ENCODE results near the gene NPAS4. TPM values are rescaled to one million over a fixed set of nuclear protein-coding genes. Genes with fewer than 3 reads are reported as not detected.
A peak's percentile ranks its signal among the peaks of the same experiment; 100 is the strongest.

NPAS4 gene
- total RNA-seq, 1 experiment from 2014 or later, result 0.79 TPM

DNA sequence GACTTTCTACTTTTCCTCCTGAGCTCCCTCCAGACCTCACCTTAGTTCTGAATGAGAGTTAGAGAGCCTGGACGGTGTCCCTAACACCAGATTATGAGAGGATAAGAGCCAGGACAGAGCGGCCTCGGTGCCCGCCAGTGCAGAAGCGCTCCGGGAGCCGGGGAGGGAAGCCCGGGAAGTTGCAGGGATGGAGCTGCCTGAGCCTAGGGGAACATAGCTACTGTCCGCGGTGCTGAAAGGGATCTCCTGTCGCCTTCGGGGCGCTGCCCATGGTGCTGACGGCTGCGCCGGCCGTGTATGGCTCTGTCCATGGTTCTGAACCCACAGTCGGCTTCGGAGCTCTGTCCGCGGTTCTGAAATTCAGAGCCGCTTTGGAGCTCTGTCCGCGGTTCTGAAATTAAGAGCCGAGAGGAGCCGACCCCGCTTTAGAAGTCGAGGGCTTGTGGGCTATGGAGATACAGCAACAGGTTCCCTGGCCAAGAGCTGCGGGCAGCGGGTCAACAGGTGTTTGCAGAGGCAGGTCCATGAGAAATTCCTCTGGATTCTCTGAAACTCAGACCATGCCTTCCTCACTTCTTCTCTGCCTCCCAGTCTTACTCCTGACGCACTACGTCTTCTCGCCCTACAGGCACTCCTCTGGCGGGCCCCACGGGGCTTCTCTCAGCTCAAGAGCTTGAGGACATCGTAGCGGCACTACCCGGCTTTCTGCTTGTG lies 814 bp downstream of the NPAS4 start (continued):
- TF ChIP-seq ZNF138 (CRISPR knock-in tag; conservative IDR thresholded peaks at IDR 0.05) (peak; percentile 100), ELF4 (CRISPR knock-in tag; IDR thresholded peaks at IDR 0.05; ENCODE audit: low read depth) (peak; percentile 100), NR2C2 (CRISPR knock-in tag; IDR thresholded peaks at IDR 0.05) (peak; percentile 100), NFATC4 (CRISPR knock-in tag; IDR thresholded peaks at IDR 0.05) (peak; percentile 99), FOXK1 (CRISPR knock-in tag; IDR thresholded peaks at IDR 0.05) (peak; percentile 100), MXD4 (CRISPR knock-in tag; IDR thresholded peaks at IDR 0.05; ENCODE audit: borderline replicate concordance) (peak; percentile 100), SOX15 (CRISPR knock-in tag; IDR thresholded peaks at IDR 0.05) (no peak; the same call in 1 of the 2 replicates), JUN (CRISPR knock-in tag; IDR thresholded peaks at IDR 0.05) (peak; percentile 100), HMGA2 (CRISPR knock-in tag; IDR thresholded peaks at IDR 0.05) (no peak; the same call in 1 of the 2 replicates), MLX (CRISPR knock-in tag; IDR thresholded peaks at IDR 0.05) (peak; percentile 100), STAT6 (CRISPR knock-in tag; conservative IDR thresholded peaks at IDR 0.05; ENCODE audit: low read depth) (peak; percentile 100), ERG (CRISPR knock-in tag; IDR thresholded peaks at IDR 0.05) (peak; percentile 100), ZNF423 (CRISPR knock-in tag; IDR thresholded peaks at IDR 0.05) (peak; percentile 99), TCF7 (CRISPR knock-in tag; IDR thresholded peaks at IDR 0.05; ENCODE audit: low read depth) (peak; percentile 100), SMAD4 (CRISPR knock-in tag; IDR thresholded peaks at IDR 0.05) (peak; percentile 100), TP53 (CRISPR knock-in tag; IDR thresholded peaks at IDR 0.05) (peak; percentile 100), ZNF219 (CRISPR knock-in tag; IDR thresholded peaks at IDR 0.05; ENCODE audit: borderline replicate concordance) (peak; percentile 100), EMX1 (CRISPR knock-in tag; IDR thresholded peaks at IDR 0.05) (peak; percentile 99), ZNF317 (CRISPR knock-in tag; IDR thresholded peaks at IDR 0.05; ENCODE audit: borderline replicate concordance, low read depth) (peak; percentile 100), NFE2L1 (CRISPR knock-in tag; IDR thresholded peaks at IDR 0.05) (peak; percentile 100), NR3C1 (CRISPR knock-in tag; conservative IDR thresholded peaks at IDR 0.05; ENCODE audit: low read depth) (peak; percentile 100), CTCF (IDR thresholded peaks at IDR 0.05) (no peak), ZNF263 (CRISPR knock-in tag; IDR thresholded peaks at IDR 0.05; ENCODE audit: low read depth) (peak; percentile 99)
- TF ChIP-seq, protein P1, sequence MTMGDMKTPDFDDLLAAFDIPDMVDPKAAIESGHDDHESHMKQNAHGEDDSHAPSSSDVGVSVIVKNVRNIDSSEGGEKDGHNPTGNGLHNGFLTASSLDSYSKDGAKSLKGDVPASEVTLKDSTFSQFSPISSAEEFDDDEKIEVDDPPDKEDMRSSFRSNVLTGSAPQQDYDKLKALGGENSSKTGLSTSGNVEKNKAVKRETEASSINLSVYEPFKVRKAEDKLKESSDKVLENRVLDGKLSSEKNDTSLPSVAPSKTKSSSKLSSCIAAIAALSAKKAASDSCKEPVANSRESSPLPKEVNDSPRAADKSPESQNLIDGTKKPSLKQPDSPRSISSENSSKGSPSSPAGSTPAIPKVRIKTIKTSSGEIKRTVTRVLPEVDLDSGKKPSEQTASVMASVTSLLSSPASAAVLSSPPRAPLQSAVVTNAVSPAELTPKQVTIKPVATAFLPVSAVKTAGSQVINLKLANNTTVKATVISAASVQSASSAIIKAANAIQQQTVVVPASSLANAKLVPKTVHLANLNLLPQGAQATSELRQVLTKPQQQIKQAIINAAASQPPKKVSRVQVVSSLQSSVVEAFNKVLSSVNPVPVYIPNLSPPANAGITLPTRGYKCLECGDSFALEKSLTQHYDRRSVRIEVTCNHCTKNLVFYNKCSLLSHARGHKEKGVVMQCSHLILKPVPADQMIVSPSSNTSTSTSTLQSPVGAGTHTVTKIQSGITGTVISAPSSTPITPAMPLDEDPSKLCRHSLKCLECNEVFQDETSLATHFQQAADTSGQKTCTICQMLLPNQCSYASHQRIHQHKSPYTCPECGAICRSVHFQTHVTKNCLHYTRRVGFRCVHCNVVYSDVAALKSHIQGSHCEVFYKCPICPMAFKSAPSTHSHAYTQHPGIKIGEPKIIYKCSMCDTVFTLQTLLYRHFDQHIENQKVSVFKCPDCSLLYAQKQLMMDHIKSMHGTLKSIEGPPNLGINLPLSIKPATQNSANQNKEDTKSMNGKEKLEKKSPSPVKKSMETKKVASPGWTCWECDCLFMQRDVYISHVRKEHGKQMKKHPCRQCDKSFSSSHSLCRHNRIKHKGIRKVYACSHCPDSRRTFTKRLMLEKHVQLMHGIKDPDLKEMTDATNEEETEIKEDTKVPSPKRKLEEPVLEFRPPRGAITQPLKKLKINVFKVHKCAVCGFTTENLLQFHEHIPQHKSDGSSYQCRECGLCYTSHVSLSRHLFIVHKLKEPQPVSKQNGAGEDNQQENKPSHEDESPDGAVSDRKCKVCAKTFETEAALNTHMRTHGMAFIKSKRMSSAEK (CRISPR knock-in tag; IDR thresholded peaks at IDR 0.05; ENCODE audit: borderline replicate concordance), result peak; percentile 99
- TF ChIP-seq, protein P2, sequence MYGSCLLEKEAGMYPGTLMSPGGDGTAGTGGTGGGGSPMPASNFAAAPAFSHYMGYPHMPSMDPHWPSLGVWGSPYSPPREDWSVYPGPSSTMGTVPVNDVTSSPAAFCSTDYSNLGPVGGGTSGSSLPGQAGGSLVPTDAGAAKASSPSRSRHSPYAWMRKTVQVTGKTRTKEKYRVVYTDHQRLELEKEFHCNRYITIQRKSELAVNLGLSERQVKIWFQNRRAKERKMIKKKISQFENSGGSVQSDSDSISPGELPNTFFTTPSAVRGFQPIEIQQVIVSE (CRISPR knock-in tag; IDR thresholded peaks at IDR 0.05; ENCODE audit: borderline replicate concordance), result peak; percentile 82; the same call in 1 of the 2 replicates
- TF ChIP-seq, protein P3, sequence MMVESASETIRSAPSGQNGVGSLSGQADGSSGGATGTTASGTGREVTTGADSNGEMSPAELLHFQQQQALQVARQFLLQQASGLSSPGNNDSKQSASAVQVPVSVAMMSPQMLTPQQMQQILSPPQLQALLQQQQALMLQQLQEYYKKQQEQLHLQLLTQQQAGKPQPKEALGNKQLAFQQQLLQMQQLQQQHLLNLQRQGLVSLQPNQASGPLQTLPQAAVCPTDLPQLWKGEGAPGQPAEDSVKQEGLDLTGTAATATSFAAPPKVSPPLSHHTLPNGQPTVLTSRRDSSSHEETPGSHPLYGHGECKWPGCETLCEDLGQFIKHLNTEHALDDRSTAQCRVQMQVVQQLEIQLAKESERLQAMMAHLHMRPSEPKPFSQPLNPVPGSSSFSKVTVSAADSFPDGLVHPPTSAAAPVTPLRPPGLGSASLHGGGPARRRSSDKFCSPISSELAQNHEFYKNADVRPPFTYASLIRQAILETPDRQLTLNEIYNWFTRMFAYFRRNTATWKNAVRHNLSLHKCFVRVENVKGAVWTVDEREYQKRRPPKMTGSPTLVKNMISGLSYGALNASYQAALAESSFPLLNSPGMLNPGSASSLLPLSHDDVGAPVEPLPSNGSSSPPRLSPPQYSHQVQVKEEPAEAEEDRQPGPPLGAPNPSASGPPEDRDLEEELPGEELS (CRISPR knock-in tag; IDR thresholded peaks at IDR 0.05), result peak; percentile 100
